ENCODE data around the gene RAPGEF2. TPM values are rescaled to one million over a fixed set of nuclear protein-coding genes. Genes with fewer than 3 reads are reported as not detected.

Gene RAPGEF2
- total and polyA plus RNA-seq, 10 of the 15 experiments (the other 5 are each of a cell fraction or from before 2014, with no cell fraction given) = 0.31 to 24.0 (median 2.9) TPM

DNA sequence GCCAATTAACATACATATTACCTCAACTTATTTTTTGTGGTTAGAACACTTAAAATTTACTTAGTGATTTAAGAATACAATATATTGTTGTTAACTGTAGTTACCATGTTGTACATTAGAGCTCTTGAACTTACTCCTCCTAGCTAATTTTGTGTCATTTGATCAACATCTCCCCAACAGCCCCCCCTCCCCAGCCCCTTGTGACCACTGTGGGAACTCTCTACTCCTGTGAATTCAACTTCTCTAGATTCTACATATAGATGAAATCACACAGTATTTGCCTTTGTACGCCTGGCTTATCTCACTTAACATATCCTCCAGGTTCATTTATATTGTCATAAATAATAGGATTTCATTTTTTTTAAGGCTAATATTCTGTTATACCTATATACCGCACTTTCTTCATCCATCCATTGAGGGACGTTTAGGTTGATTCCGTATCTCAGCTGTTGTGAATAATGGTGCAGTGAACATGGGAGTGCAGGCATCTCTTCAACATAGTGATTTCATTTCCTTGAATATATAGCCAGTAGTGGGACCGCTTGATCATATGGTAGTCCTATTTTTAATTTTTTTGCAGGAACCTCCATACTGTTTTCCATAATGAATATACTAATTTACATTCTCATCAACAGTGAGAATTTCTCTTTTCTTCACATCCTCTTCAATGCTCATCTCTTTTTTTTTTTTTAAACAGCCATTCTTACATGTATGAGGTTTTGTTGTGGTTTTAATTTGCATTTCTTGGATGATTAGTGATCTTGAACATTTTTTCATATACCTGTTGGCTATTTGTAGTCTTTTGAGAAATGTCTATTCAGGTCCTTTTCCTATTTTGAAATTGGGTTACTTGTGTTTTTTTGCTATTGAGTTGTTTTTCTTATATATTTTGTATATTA, 66.8 kb downstream of the RAPGEF2 start:
- H3K27me3 ChIP-seq (replicated peaks in 1 of 2; ENCODE audit: control insufficient read depth in 2 of 2, insufficient read depth in 2 of 2, low read length in 1 of 2) = no peaks in the 10 kb centered on the region
- ChIA-PET SMC1A (ENCODE audit: uncharacterized antibody, unreplicated experiment) (interaction anchor here (0.7 to 1.4 kb wide), 5 partner anchors 16 to 318 kb away, joined by 3 to 4 read pairs (median 3); no protein-coding TSS in a partner anchor), RAD21 (ENCODE audit: unreplicated experiment) (interaction anchor here (1.0 to 1.3 kb wide), 3 partner anchors 92 to 311 kb away, joined by 3 to 6 read pairs (median 4); no protein-coding TSS in a partner anchor), CTCF (no interaction called here), POLR2A (interaction anchor here (0.9 kb wide), 1 partner anchor 11 kb away, joined by 3 read pairs; no protein-coding TSS in a partner anchor)
- no peak overlapping the region for H2AFZ ChIP-seq (ENCODE audit: control insufficient read depth, low read depth, low read length)
- no peaks in the 10 kb centered on the region for H3K36me3 ChIP-seq (ENCODE audit: control insufficient read depth in 2 of 2, insufficient read depth in 2 of 2, low read length in 1 of 2)
- H4K20me1 ChIP-seq (ENCODE audit: control insufficient read depth, insufficient read depth) = no peaks in the 10 kb centered on the region
- no peaks in the 10 kb centered on the region; the same call in 1 of the 3 replicates for H3K9me3 ChIP-seq (replicated peaks; ENCODE audit: control insufficient read depth, insufficient read depth, low read length)
- intact Hi-C loops (cut with micrococcal nuclease; ENCODE audit: unreplicated experiment) (loop anchor here (10.0 kb wide), 1 partner anchor 275 kb away; no protein-coding TSS in a partner anchor), in situ Hi-C loops (cut with MboI) (no loop called here)
- DNase-seq (ENCODE audit: low read depth, low spot score) (no peak), FAIRE-seq (peak; percentile 75), ATAC-seq (peak; percentile 71)
- H3K4me1 ChIP-seq (ENCODE audit: control insufficient read depth, insufficient read depth, low read length) = peaks cover 25% of the 10 kb centered on the region
- H3K9ac ChIP-seq (ENCODE audit: control insufficient read depth, insufficient read depth, low read length) = no peak overlapping the region
- H3K4me3 ChIP-seq = no peak overlapping the region
- under 1% methylated on average over 5 of the region's 5 CpGs for WGBS (ENCODE audit: insufficient coverage, insufficient replicate concordance, low lambda C conversion rate, missing lambda C conversion rate)
- H3K79me2 ChIP-seq (ENCODE audit: control insufficient read depth, insufficient read depth, low read length) = peaks cover 56% of the 10 kb centered on the region
- BruUV-seq (replicated peaks) = no TSS peak
- H3K27ac ChIP-seq (ENCODE audit: control insufficient read depth, insufficient read depth) = peak overlapping the region; percentile 64
- peak overlapping the region; percentile 30; the same call in 1 of the 2 replicates for H3K4me2 ChIP-seq (ENCODE audit: control insufficient read depth, insufficient read depth)
- no peak for TF ChIP-seq JUNB (IDR thresholded peaks at IDR 0.05)
- TF ChIP-seq, protein P1, sequence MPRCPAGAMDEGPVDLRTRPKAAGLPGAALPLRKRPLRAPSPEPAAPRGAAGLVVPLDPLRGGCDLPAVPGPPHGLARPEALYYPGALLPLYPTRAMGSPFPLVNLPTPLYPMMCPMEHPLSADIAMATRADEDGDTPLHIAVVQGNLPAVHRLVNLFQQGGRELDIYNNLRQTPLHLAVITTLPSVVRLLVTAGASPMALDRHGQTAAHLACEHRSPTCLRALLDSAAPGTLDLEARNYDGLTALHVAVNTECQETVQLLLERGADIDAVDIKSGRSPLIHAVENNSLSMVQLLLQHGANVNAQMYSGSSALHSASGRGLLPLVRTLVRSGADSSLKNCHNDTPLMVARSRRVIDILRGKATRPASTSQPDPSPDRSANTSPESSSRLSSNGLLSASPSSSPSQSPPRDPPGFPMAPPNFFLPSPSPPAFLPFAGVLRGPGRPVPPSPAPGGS (IDR thresholded peaks at IDR 0.05; ENCODE audit: borderline replicate concordance, insufficient read depth, low read depth, low read length, poor library complexity, severe bottlenecking) = peak; percentile 51
- TF ChIP-seq CEBPB (IDR thresholded peaks at IDR 0.05; ENCODE audit: borderline replicate concordance in 1 of 2, low read depth in 2 of 2, low read length in 2 of 2) = no peak
- no peak for TF ChIP-seq DPF2 (IDR thresholded peaks at IDR 0.05)
- peak; percentile 93 for TF ChIP-seq RUNX3 (IDR thresholded peaks at IDR 0.05; ENCODE audit: low read length)
- TF ChIP-seq CBX5 (IDR thresholded peaks at IDR 0.05; ENCODE audit: low read depth) = 0 out of 2 replicates have a peak, but pooled peaks have one; percentile 18
- TF ChIP-seq HDGF (IDR thresholded peaks at IDR 0.05) = no peak
- no peak for TF ChIP-seq FOS (IDR thresholded peaks at IDR 0.05; ENCODE audit: borderline replicate concordance, extremely low read depth, insufficient read length)
- no peak for TF ChIP-seq BCL11A (IDR thresholded peaks at IDR 0.05; ENCODE audit: low read depth, low read length)
- peak; percentile 23 to 49; a peak in 1 of 4 replicates for TF ChIP-seq IKZF2 (IDR thresholded peaks at IDR 0.05)
- no peak for TF ChIP-seq EGR1 (IDR thresholded peaks at IDR 0.05; ENCODE audit: borderline replicate concordance in 1 of 2, low read depth in 2 of 2, low read length in 2 of 2)
- TF ChIP-seq NFYA (IDR thresholded peaks at IDR 0.05; ENCODE audit: borderline replicate concordance, low read depth, low read length) = no peak
- TF ChIP-seq, protein P2, sequence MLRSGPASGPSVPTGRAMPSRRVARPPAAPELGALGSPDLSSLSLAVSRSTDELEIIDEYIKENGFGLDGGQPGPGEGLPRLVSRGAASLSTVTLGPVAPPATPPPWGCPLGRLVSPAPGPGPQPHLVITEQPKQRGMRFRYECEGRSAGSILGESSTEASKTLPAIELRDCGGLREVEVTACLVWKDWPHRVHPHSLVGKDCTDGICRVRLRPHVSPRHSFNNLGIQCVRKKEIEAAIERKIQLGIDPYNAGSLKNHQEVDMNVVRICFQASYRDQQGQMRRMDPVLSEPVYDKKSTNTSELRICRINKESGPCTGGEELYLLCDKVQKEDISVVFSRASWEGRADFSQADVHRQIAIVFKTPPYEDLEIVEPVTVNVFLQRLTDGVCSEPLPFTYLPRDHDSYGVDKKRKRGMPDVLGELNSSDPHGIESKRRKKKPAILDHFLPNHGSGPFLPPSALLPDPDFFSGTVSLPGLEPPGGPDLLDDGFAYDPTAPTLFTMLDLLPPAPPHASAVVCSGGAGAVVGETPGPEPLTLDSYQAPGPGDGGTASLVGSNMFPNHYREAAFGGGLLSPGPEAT (IDR thresholded peaks at IDR 0.05; ENCODE audit: low read depth) = 0 out of 2 replicates have a peak, but pooled peaks have one; percentile 45
- TF ChIP-seq MTA3 (IDR thresholded peaks at IDR 0.05; ENCODE audit: borderline replicate concordance, low read length) = no peak
- TF ChIP-seq SMC3 (IDR thresholded peaks at IDR 0.05; ENCODE audit: borderline replicate concordance, low read length) = 0 out of 2 replicates have a peak, but pooled peaks have one; percentile 7
- TF ChIP-seq, protein P3, sequence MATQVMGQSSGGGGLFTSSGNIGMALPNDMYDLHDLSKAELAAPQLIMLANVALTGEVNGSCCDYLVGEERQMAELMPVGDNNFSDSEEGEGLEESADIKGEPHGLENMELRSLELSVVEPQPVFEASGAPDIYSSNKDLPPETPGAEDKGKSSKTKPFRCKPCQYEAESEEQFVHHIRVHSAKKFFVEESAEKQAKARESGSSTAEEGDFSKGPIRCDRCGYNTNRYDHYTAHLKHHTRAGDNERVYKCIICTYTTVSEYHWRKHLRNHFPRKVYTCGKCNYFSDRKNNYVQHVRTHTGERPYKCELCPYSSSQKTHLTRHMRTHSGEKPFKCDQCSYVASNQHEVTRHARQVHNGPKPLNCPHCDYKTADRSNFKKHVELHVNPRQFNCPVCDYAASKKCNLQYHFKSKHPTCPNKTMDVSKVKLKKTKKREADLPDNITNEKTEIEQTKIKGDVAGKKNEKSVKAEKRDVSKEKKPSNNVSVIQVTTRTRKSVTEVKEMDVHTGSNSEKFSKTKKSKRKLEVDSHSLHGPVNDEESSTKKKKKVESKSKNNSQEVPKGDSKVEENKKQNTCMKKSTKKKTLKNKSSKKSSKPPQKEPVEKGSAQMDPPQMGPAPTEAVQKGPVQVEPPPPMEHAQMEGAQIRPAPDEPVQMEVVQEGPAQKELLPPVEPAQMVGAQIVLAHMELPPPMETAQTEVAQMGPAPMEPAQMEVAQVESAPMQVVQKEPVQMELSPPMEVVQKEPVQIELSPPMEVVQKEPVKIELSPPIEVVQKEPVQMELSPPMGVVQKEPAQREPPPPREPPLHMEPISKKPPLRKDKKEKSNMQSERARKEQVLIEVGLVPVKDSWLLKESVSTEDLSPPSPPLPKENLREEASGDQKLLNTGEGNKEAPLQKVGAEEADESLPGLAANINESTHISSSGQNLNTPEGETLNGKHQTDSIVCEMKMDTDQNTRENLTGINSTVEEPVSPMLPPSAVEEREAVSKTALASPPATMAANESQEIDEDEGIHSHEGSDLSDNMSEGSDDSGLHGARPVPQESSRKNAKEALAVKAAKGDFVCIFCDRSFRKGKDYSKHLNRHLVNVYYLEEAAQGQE (IDR thresholded peaks at IDR 0.05; ENCODE audit: low read depth, low read length) = no peak
